Measurements from ENCODE around the gene CHD1L.
A peak's percentile ranks its signal among the peaks of the same experiment; 100 is the strongest.

CHD1L gene

GRCh38 chr1:147247656-147248238 lies 5.3 kb downstream of the CHD1L start:
- H3K4me3 ChIP-seq (ENCODE audit: low read length in 2 of 2), result no peak overlapping the region
- peaks cover 4% of the 10 kb centered on the region for H3K79me1 ChIP-seq (ENCODE audit: low read depth, low read length)
- H3K9me3 ChIP-seq (replicated peaks in 1 of 2; ENCODE audit: control insufficient read depth in 2 of 2, insufficient read depth in 1 of 2, low read depth in 1 of 2, low read length in 2 of 2), result peaks cover 0 to 20% of the 10 kb centered on the region in 2 donors
- peak overlapping the region; percentile 78 for H3K27ac ChIP-seq (replicated peaks; ENCODE audit: low read length)
- H3K4me1 ChIP-seq (ENCODE audit: control insufficient read depth in 2 of 2, insufficient read depth in 1 of 2, low read depth in 1 of 2, low read length in 2 of 2), result peaks cover 3 to 9% of the 10 kb centered on the region in 2 donors
- DNase-seq (ENCODE audit: low spot score), result no peak
- no peak overlapping the region for H3K23ac ChIP-seq (ENCODE audit: low read depth, low read length, poor library complexity)
- no peak overlapping the region for H2AK5ac ChIP-seq (ENCODE audit: low read depth, low read length)
- H4K91ac ChIP-seq (ENCODE audit: low read depth, low read length, poor library complexity), result no peak overlapping the region
- no CpG with 5 or more reads among the region's 4 CpGs for WGBS, 2 donors (ENCODE audit: extremely low coverage in 2 of 2, insufficient read length in 2 of 2, insufficient replicate concordance in 1 of 2)
- H2BK120ac ChIP-seq (ENCODE audit: low read depth, low read length), result no peak overlapping the region
- no peak overlapping the region for H3K9ac ChIP-seq (ENCODE audit: low read depth, low read length, poor library complexity)
- no peak overlapping the region for H3K14ac ChIP-seq (ENCODE audit: low read length)
- H3K4ac ChIP-seq (ENCODE audit: low read length), result no peak overlapping the region
- H3K4me2 ChIP-seq (ENCODE audit: insufficient read depth, low read length, poor library complexity, severe bottlenecking), result no peak overlapping the region
- H3K18ac ChIP-seq (ENCODE audit: low read length), result no peak overlapping the region
- no peak overlapping the region for H2BK12ac ChIP-seq (ENCODE audit: low read length)
- peaks cover 0 to 2% (median 0%) of the 10 kb centered on the region in 3 experiments for H3K27me3 ChIP-seq (ENCODE audit: control insufficient read depth in 3 of 3, insufficient read depth in 3 of 3, low read depth in 1 of 3, low read length in 3 of 3)
- H2AFZ ChIP-seq (ENCODE audit: low read length), result no peak overlapping the region
- no peak overlapping the region for H4K8ac ChIP-seq (ENCODE audit: low read depth, low read length)
- H2BK5ac ChIP-seq (ENCODE audit: low read length), result no peak overlapping the region
- H3K36me3 ChIP-seq (replicated peaks in 1 of 2; ENCODE audit: control insufficient read depth in 2 of 2, insufficient read depth in 2 of 2, low read length in 2 of 2), result peaks cover 4 to 13% of the 10 kb centered on the region in 2 donors
- no peak overlapping the region for H2BK15ac ChIP-seq (ENCODE audit: low read length)

DNA sequence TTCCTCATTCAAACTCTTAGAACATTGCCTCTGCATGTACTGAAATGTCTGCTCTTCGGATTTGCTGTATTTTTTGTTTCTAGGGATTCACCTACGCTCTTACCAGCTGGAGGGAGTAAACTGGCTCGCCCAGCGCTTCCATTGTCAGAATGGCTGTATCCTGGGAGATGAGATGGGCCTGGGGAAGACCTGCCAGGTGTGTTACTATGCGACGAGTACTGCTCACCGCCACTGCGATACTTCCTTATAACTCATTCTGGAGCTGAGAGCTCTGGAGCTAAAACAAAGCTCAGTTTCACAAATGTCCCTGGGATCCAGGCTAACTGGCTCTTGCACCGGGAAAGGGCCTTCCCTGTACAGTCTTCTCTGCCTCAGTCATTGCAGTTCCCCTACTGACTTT lies 10.1 kb downstream of the CHD1L start:
- H3K23ac ChIP-seq (ENCODE audit: low read depth, low read length, poor library complexity), result no peak overlapping the region
- H2BK120ac ChIP-seq (ENCODE audit: low read depth, low read length), result no peak overlapping the region
- H3K18ac ChIP-seq (ENCODE audit: low read length), result no peak overlapping the region
- H3K36me3 ChIP-seq (replicated peaks in 1 of 2; ENCODE audit: control insufficient read depth in 2 of 2, insufficient read depth in 2 of 2, low read length in 2 of 2), result peaks cover 8 to 43% of the 10 kb centered on the region in 2 donors
- no peak overlapping the region for H3K4me2 ChIP-seq (ENCODE audit: insufficient read depth, low read length, poor library complexity, severe bottlenecking)
- H2AFZ ChIP-seq (ENCODE audit: low read length), result no peak overlapping the region
- H2BK12ac ChIP-seq (ENCODE audit: low read length), result no peak overlapping the region
- no peak overlapping the region for H2AK5ac ChIP-seq (ENCODE audit: low read depth, low read length)
- H3K79me1 ChIP-seq (ENCODE audit: low read depth, low read length), result peaks cover 3% of the 10 kb centered on the region
- no peak overlapping the region for H3K9ac ChIP-seq (ENCODE audit: low read depth, low read length, poor library complexity)
- H3K4me3 ChIP-seq (ENCODE audit: low read length in 2 of 2), result no peak overlapping the region
- H2BK5ac ChIP-seq (ENCODE audit: low read length), result no peak overlapping the region
- H3K4me1 ChIP-seq (ENCODE audit: control insufficient read depth in 2 of 2, insufficient read depth in 1 of 2, low read depth in 1 of 2, low read length in 2 of 2), result peaks cover 0 to 4% of the 10 kb centered on the region in 2 donors
- H4K8ac ChIP-seq (ENCODE audit: low read depth, low read length), result no peak overlapping the region
- no peak overlapping the region for H3K4ac ChIP-seq (ENCODE audit: low read length)
- H3K9me3 ChIP-seq (replicated peaks in 1 of 2; ENCODE audit: control insufficient read depth in 2 of 2, insufficient read depth in 1 of 2, low read depth in 1 of 2, low read length in 2 of 2), result peaks cover 3 to 11% of the 10 kb centered on the region in 2 donors
- DNase-seq (ENCODE audit: low spot score), result no peak
- no peak overlapping the region for H4K91ac ChIP-seq (ENCODE audit: low read depth, low read length, poor library complexity)
- WGBS, 2 donors (ENCODE audit: extremely low coverage in 2 of 2, insufficient read length in 2 of 2, insufficient replicate concordance in 1 of 2), result no CpG with 5 or more reads among the region's 9 CpGs
- no peaks in the 10 kb centered on the region for H3K27me3 ChIP-seq (ENCODE audit: control insufficient read depth in 3 of 3, insufficient read depth in 3 of 3, low read depth in 1 of 3, low read length in 3 of 3)
- H2BK15ac ChIP-seq (ENCODE audit: low read length), result no peak overlapping the region
- no peak overlapping the region for H3K14ac ChIP-seq (ENCODE audit: low read length)
- H3K27ac ChIP-seq (replicated peaks; ENCODE audit: low read length), result no peak overlapping the region

- no peak overlapping the region for H3K18ac ChIP-seq (ENCODE audit: low read length)
- WGBS, 2 donors (ENCODE audit: extremely low coverage in 2 of 2, insufficient read length in 2 of 2, insufficient replicate concordance in 1 of 2), result no CpG with 5 or more reads among the region's 4 CpGs
- no peaks in the 10 kb centered on the region for H3K27me3 ChIP-seq (ENCODE audit: control insufficient read depth in 3 of 3, insufficient read depth in 3 of 3, low read depth in 1 of 3, low read length in 3 of 3)
- no peaks in the 10 kb centered on the region for H3K9me3 ChIP-seq (replicated peaks in 1 of 2; ENCODE audit: control insufficient read depth in 2 of 2, insufficient read depth in 1 of 2, low read depth in 1 of 2, low read length in 2 of 2)
- no peak overlapping the region for H3K9ac ChIP-seq (ENCODE audit: low read depth, low read length, poor library complexity)
- no peak overlapping the region for H3K4ac ChIP-seq (ENCODE audit: low read length)
- H4K91ac ChIP-seq (ENCODE audit: low read depth, low read length, poor library complexity), result no peak overlapping the region
- peaks cover 13 to 97% of the 10 kb centered on the region in 2 donors for H3K36me3 ChIP-seq (replicated peaks in 1 of 2; ENCODE audit: control insufficient read depth in 2 of 2, insufficient read depth in 2 of 2, low read length in 2 of 2)
- H3K23ac ChIP-seq (ENCODE audit: low read depth, low read length, poor library complexity), result no peak overlapping the region
- H3K27ac ChIP-seq (replicated peaks; ENCODE audit: low read length), result no peak overlapping the region
- no peak overlapping the region for H3K4me3 ChIP-seq (ENCODE audit: low read length in 2 of 2)
- H2AK5ac ChIP-seq (ENCODE audit: low read depth, low read length), result no peak overlapping the region
- H2BK120ac ChIP-seq (ENCODE audit: low read depth, low read length), result no peak overlapping the region
- no peak overlapping the region for H3K4me2 ChIP-seq (ENCODE audit: insufficient read depth, low read length, poor library complexity, severe bottlenecking)
- H2BK12ac ChIP-seq (ENCODE audit: low read length), result no peak overlapping the region
- H2BK15ac ChIP-seq (ENCODE audit: low read length), result no peak overlapping the region
- H4K8ac ChIP-seq (ENCODE audit: low read depth, low read length), result no peak overlapping the region
- H3K4me1 ChIP-seq (ENCODE audit: control insufficient read depth in 2 of 2, insufficient read depth in 1 of 2, low read depth in 1 of 2, low read length in 2 of 2), result no peaks in the 10 kb centered on the region
- no peak for DNase-seq (ENCODE audit: low spot score)
- H2AFZ ChIP-seq (ENCODE audit: low read length), result no peak overlapping the region
- H3K79me1 ChIP-seq (ENCODE audit: low read depth, low read length), result peaks cover 1% of the 10 kb centered on the region
- H3K14ac ChIP-seq (ENCODE audit: low read length), result no peak overlapping the region
- H2BK5ac ChIP-seq (ENCODE audit: low read length), result no peak overlapping the region
These were observed 18.5 kb downstream of the CHD1L start for GRCh38 chr1:147260956-147261355.

DNA sequence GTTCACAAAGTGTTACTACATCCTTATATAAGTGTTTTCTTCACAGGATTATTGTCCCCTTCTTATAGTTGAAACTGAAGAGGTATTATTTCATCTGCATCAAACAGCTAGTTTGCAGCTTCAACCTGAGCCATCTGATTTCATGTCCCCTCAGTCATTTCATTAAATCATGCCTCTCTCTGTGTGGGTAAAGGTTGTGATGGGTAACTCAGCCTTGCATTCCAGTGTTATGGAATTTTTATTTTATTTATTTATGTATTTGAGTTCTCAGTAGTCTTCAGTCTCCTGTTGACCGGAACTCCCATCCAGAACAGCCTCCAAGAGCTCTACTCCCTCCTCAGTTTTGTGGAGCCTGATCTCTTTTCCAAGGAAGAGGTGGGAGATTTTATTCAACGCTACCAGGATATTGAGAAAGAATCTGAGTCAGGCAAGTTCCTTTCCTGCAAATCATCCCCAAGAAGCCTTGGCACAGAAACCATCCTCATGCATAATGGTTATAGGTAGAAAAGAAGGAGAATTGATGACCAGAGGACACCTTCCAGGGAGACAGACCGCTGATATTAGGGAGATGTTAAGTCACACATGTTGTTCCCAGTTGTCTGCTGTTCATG lies 21.8 kb downstream of the CHD1L start:
- H3K23ac ChIP-seq (ENCODE audit: low read depth, low read length, poor library complexity), result no peak overlapping the region
- H3K14ac ChIP-seq (ENCODE audit: low read length), result no peak overlapping the region
- no peaks in the 10 kb centered on the region for H3K27me3 ChIP-seq (ENCODE audit: control insufficient read depth in 3 of 3, insufficient read depth in 3 of 3, low read depth in 1 of 3, low read length in 3 of 3)
- no peak overlapping the region for H4K8ac ChIP-seq (ENCODE audit: low read depth, low read length)
- no peaks in the 10 kb centered on the region for H3K4me1 ChIP-seq (ENCODE audit: control insufficient read depth in 2 of 2, insufficient read depth in 1 of 2, low read depth in 1 of 2, low read length in 2 of 2)
- no CpG with 5 or more reads among the region's 3 CpGs for WGBS, 2 donors (ENCODE audit: extremely low coverage in 2 of 2, insufficient read length in 2 of 2, insufficient replicate concordance in 1 of 2)
- H3K4me2 ChIP-seq (ENCODE audit: insufficient read depth, low read length, poor library complexity, severe bottlenecking), result no peak overlapping the region
- H2AK5ac ChIP-seq (ENCODE audit: low read depth, low read length), result no peak overlapping the region
- H2BK120ac ChIP-seq (ENCODE audit: low read depth, low read length), result no peak overlapping the region
- H3K18ac ChIP-seq (ENCODE audit: low read length), result no peak overlapping the region
- no peak overlapping the region for H3K9ac ChIP-seq (ENCODE audit: low read depth, low read length, poor library complexity)
- H2BK5ac ChIP-seq (ENCODE audit: low read length), result no peak overlapping the region
- no peak overlapping the region for H2AFZ ChIP-seq (ENCODE audit: low read length)
- DNase-seq (ENCODE audit: low spot score), result no peak
- peaks cover 11 to 97% of the 10 kb centered on the region in 2 donors for H3K36me3 ChIP-seq (replicated peaks in 1 of 2; ENCODE audit: control insufficient read depth in 2 of 2, insufficient read depth in 2 of 2, low read length in 2 of 2)
- H3K79me1 ChIP-seq (ENCODE audit: low read depth, low read length), result no peaks in the 10 kb centered on the region
- H3K9me3 ChIP-seq (replicated peaks in 1 of 2; ENCODE audit: control insufficient read depth in 2 of 2, insufficient read depth in 1 of 2, low read depth in 1 of 2, low read length in 2 of 2), result no peaks in the 10 kb centered on the region
- no peak overlapping the region for H2BK15ac ChIP-seq (ENCODE audit: low read length)
- no peak overlapping the region for H3K4me3 ChIP-seq (ENCODE audit: low read length in 2 of 2)
- no peak overlapping the region for H2BK12ac ChIP-seq (ENCODE audit: low read length)
- H3K4ac ChIP-seq (ENCODE audit: low read length), result no peak overlapping the region
- H4K91ac ChIP-seq (ENCODE audit: low read depth, low read length, poor library complexity), result no peak overlapping the region
- H3K27ac ChIP-seq (replicated peaks; ENCODE audit: low read length), result no peak overlapping the region
